SK-N-SH treated with all-trans-retinoic acid at 6 μM for 48 hours (cell line): ENCODE data around the gene CCR7.

ENCODE experiments used
- ARNTL ChIP-seq: fragments of 450-650 bp; formaldehyde crosslinking; IDR thresholded peaks from 2 replicates; pipeline ENCODE4 v1.5.0; 2020; ENCODE audit warnings: low read depth, mild to moderate bottlenecking, moderate library complexity, borderline replicate concordance
- CSDC2 ChIP-seq: fragments of 250-450 bp; sonication (Bioruptor Pico); IDR thresholded peaks from 2 replicates; pipeline ENCODE4 v1.5.0; 2020; ENCODE audit warnings: mild to moderate bottlenecking, moderate library complexity
- SNAI2 ChIP-seq: fragments of 250-450 bp; sonication (Bioruptor Pico); IDR thresholded peaks from 2 replicates; pipeline ENCODE4 v1.5.0; 2020; ENCODE audit warnings: mild to moderate bottlenecking, moderate library complexity
- TCF4 ChIP-seq: fragments of 250-450 bp; sonication (Bioruptor Pico); IDR thresholded peaks from 2 replicates; pipeline ENCODE4 v1.8.0; 2021; ENCODE audit warnings: mild to moderate bottlenecking, moderate library complexity, borderline replicate concordance
- TOX ChIP-seq: fragments of 250-450 bp; sonication (Bioruptor Pico); IDR thresholded peaks from 2 replicates; pipeline ENCODE4 v1.8.0; 2021; ENCODE audit warnings: mild to moderate bottlenecking, moderate library complexity, borderline replicate concordance
- ZC3H10 ChIP-seq: fragments of 250-450 bp; sonication (Bioruptor Pico); IDR thresholded peaks from 2 replicates; pipeline ENCODE4 v1.5.1; 2021; ENCODE audit warnings: mild to moderate bottlenecking, moderate library complexity
- ZFP3 ChIP-seq: fragments of 250-450 bp; sonication (Bioruptor Pico); IDR thresholded peaks from 2 replicates; pipeline ENCODE4 v1.5.0; 2020; ENCODE audit warnings: mild to moderate bottlenecking, moderate library complexity
- ZFP30 ChIP-seq: fragments of 450-650 bp; formaldehyde crosslinking; IDR thresholded peaks from 2 replicates; pipeline ENCODE4 v1.5.0; 2022; ENCODE audit warnings: mild to moderate bottlenecking, moderate library complexity
- ZNF565 ChIP-seq: fragments of 450-650 bp; formaldehyde crosslinking; conservative IDR thresholded peaks from 2 replicates; pipeline ENCODE4 v1.5.0; 2020; ENCODE audit warnings: low read depth, mild to moderate bottlenecking, moderate library complexity
- ZNF70 ChIP-seq: fragments of 450-650 bp; formaldehyde crosslinking; IDR thresholded peaks from 2 replicates; pipeline ENCODE4 v1.5.0; 2020; ENCODE audit warnings: mild to moderate bottlenecking, moderate library complexity
- TF ChIP-seq, protein P1 (sequence below): fragments of 250-450 bp; sonication (Bioruptor Pico); IDR thresholded peaks from 2 replicates; pipeline ENCODE4 v1.8.0; 2020; ENCODE audit warnings: mild to moderate bottlenecking, moderate library complexity, borderline replicate concordance
- TF ChIP-seq, protein P2 (sequence below): fragments of 250-450 bp; sonication (Bioruptor Pico); IDR thresholded peaks from 2 replicates; pipeline ENCODE4 v1.5.1; 2020; ENCODE audit warnings: low read depth, mild to moderate bottlenecking, moderate library complexity

DNA sequence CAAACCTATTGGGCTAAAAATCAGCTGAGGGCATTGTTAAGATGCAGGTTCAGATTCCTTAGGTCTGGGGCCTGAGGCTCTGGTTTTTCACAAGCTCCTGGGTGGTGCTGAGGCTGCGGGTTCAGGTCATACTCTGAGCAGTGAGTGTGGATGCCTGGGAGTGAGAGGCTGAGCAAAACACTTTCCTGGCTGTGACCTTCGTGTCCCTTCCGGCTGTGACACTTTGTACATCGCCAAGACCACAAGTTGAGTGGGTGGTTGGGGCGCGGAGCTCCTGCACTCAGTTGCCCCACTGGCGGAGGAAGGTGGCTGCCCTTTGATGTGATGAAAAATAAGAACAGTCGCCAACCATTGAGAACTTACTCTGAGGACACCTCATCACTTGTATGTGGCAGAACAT is 24.8 kb downstream of the CCR7 start:
- TF ChIP-seq ZFP3 (no peak), TCF4 (CRISPR knock-in tag) (no peak), ZNF70 (no peak), ZFP30 (CRISPR knock-in tag) (no peak), ZC3H10 (CRISPR knock-in tag) (no peak), ZNF565 (CRISPR knock-in tag) (no peak), CSDC2 (no peak), SNAI2 (CRISPR knock-in tag) (no peak), ARNTL (CRISPR knock-in tag) (no peak), TOX (CRISPR knock-in tag) (no peak)
- TF ChIP-seq, protein P1, sequence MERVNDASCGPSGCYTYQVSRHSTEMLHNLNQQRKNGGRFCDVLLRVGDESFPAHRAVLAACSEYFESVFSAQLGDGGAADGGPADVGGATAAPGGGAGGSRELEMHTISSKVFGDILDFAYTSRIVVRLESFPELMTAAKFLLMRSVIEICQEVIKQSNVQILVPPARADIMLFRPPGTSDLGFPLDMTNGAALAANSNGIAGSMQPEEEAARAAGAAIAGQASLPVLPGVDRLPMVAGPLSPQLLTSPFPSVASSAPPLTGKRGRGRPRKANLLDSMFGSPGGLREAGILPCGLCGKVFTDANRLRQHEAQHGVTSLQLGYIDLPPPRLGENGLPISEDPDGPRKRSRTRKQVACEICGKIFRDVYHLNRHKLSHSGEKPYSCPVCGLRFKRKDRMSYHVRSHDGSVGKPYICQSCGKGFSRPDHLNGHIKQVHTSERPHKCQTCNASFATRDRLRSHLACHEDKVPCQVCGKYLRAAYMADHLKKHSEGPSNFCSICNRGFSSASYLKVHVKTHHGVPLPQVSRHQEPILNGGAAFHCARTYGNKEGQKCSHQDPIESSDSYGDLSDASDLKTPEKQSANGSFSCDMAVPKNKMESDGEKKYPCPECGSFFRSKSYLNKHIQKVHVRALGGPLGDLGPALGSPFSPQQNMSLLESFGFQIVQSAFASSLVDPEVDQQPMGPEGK (CRISPR knock-in tag): no peak
- TF ChIP-seq, protein P2, sequence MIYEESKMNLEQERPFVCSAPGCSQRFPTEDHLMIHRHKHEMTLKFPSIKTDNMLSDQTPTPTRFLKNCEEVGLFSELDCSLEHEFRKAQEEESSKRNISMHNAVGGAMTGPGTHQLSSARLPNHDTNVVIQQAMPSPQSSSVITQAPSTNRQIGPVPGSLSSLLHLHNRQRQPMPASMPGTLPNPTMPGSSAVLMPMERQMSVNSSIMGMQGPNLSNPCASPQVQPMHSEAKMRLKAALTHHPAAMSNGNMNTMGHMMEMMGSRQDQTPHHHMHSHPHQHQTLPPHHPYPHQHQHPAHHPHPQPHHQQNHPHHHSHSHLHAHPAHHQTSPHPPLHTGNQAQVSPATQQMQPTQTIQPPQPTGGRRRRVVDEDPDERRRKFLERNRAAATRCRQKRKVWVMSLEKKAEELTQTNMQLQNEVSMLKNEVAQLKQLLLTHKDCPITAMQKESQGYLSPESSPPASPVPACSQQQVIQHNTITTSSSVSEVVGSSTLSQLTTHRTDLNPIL: no peak
